GM12878 (cell line): Measurements from ENCODE around the gene GLT1D1. TPM values are rescaled to one million over a fixed set of nuclear protein-coding genes. Genes with fewer than 3 reads are reported as not detected.

Experiments used
- ATAC-seq: fragments of 200-7000 bp; cut with Tn5 transposase; 3 replicates; pipeline ENCODE4 v1.9.1; 2020; ENCODE audit warnings: mild to moderate bottlenecking, moderate library complexity
- BruUV-seq: library from RNA; stranded (reverse); fragments of 400-500 nt; replicated peaks from 2 replicates; lab custom pipeline; 2021; lab: Mats Ljungman, UMichigan
- CTCF ChIA-PET: fragments of 300-600 bp; sonication (Branson Sonifier 250); formaldehyde crosslinking; extraction: SDS; loops from one replicate; lab custom pipeline; 2021; ENCODE audit warnings: inconsistent platforms; lab: Yijun Ruan, JAX
- POLR2A ChIA-PET: fragments of 350-600 bp; formaldehyde crosslinking; extraction: SDS; loops from one replicate; lab custom pipeline; 2021; ENCODE audit warnings: inconsistent platforms; lab: Charles Lee
- RAD21 ChIA-PET: fragments of 300-600 bp; sonication (Branson Sonifier 250); formaldehyde crosslinking; loops from one replicate; lab custom pipeline; 2023; ENCODE audit warnings: antibody characterized with exemption; ENCODE audit not compliant: unreplicated experiment; lab: Charles Lee
- SMC1A ChIA-PET: fragments of 300-600 bp; sonication (Branson Sonifier 250); formaldehyde crosslinking; loops from one replicate; lab custom pipeline; 2023; ENCODE audit not compliant: unreplicated experiment, uncharacterized antibody; lab: Charles Lee
- DNase-seq: peaks from one replicate; pipeline ENCODE4 v3.0.0-alpha.2; 2011; ENCODE audit warnings: low read depth, low spot score
- FAIRE-seq: peaks from 3 replicates; lab custom pipeline; 2011; peaks lifted over from hg19 to GRCh38; lab: Jason Lieb, UNC
- H2AFZ ChIP-seq: 2 replicates; pipeline ENCODE4 v1.6.0; 2011; ENCODE audit warnings: low read depth, low read length, control low read depth; ENCODE audit not compliant: control insufficient read depth
- H3K27ac ChIP-seq: 2 replicates; pipeline ENCODE4 v1.5.1; 2011; ENCODE audit warnings: control low read depth; ENCODE audit not compliant: control insufficient read depth, insufficient read depth
- H3K27me3 ChIP-seq, 2 experiments: replicated peaks in 1 of 2; 2 replicates each; pipeline versions ENCODE4 v1.6.0 to v1.6.1; 2011; ENCODE audit warnings: low read length in 1 of 2; ENCODE audit not compliant: control insufficient read depth in 2 of 2, insufficient read depth in 2 of 2
- H3K36me3 ChIP-seq, 2 experiments: 2 replicates each; pipeline ENCODE4 v1.5.1; 2011; ENCODE audit warnings: low read length in 1 of 2; ENCODE audit not compliant: control insufficient read depth in 2 of 2, insufficient read depth in 2 of 2
- H3K4me1 ChIP-seq: 2 replicates; pipeline ENCODE4 v1.6.1; 2011; ENCODE audit warnings: mild to moderate bottlenecking, low read length, moderate library complexity, mixed read lengths; ENCODE audit not compliant: control insufficient read depth, insufficient read depth
- H3K4me2 ChIP-seq: 2 replicates; pipeline ENCODE4 v1.6.0; 2011; ENCODE audit warnings: control low read depth; ENCODE audit not compliant: control insufficient read depth, insufficient read depth
- H3K4me3 ChIP-seq: fragments of 200-600 bp; sonication (generic); 2 replicates; pipeline ENCODE4 v1.5.1; 2016
- H3K79me2 ChIP-seq: 2 replicates; pipeline ENCODE4 v1.6.0; 2011; ENCODE audit warnings: low read length; ENCODE audit not compliant: control insufficient read depth, insufficient read depth
- H3K9ac ChIP-seq: 2 replicates; pipeline ENCODE4 v1.8.0; 2011; ENCODE audit warnings: low read length, control low read depth, mixed read lengths; ENCODE audit not compliant: control insufficient read depth, insufficient read depth
- H3K9me3 ChIP-seq: replicated peaks from 3 replicates; pipeline ENCODE4 v1.5.1; 2011; ENCODE audit warnings: mild to moderate bottlenecking, low read length; ENCODE audit not compliant: control insufficient read depth, insufficient read depth
- H4K20me1 ChIP-seq: 2 replicates; pipeline ENCODE4 v1.6.0; 2011; ENCODE audit not compliant: control insufficient read depth, insufficient read depth
- BCL3 ChIP-seq: IDR thresholded peaks from 2 replicates; pipeline ENCODE4 v1.6.1; 2011; ENCODE audit warnings: borderline replicate concordance, low read depth, mild to moderate bottlenecking, moderate library complexity, low read length; ENCODE audit not compliant: insufficient read depth, poor library complexity, severe bottlenecking
- CBFB ChIP-seq: IDR thresholded peaks from 2 replicates; pipeline ENCODE4 v1.6.1; 2016; ENCODE audit warnings: antibody characterized with exemption, low read depth
- FOXM1 ChIP-seq: IDR thresholded peaks from 2 replicates; pipeline ENCODE4 v1.6.1; 2012; ENCODE audit warnings: low read depth, mild to moderate bottlenecking, inconsistent platforms, low read length, moderate library complexity
- IKZF1 ChIP-seq: fragments of 450-650 bp; conservative IDR thresholded peaks from 2 replicates; pipeline ENCODE4 v1.6.1; 2017; ENCODE audit warnings: antibody characterized with exemption, mild to moderate bottlenecking
- NR2C2 ChIP-seq: IDR thresholded peaks from 2 replicates; pipeline ENCODE4 v1.6.1; 2011; ENCODE audit warnings: borderline replicate concordance, low read depth; ENCODE audit not compliant: control insufficient read depth, insufficient read length
- NR2F1 ChIP-seq: fragments of 450-650 bp; conservative IDR thresholded peaks from 2 replicates; pipeline ENCODE4 v1.6.1; 2017; ENCODE audit warnings: mild to moderate bottlenecking
- PBX3 ChIP-seq: IDR thresholded peaks from 2 replicates; pipeline ENCODE4 v1.6.1; 2011; ENCODE audit warnings: mild to moderate bottlenecking, low read depth, low read length, moderate library complexity; ENCODE audit not compliant: insufficient replicate concordance
- POLR2AphosphoS2 ChIP-seq: IDR thresholded peaks from 2 replicates; pipeline ENCODE4 v1.6.1; 2011; ENCODE audit warnings: low read depth, mild to moderate bottlenecking, low read length, improper control_type of control experiment, moderate library complexity
- POLR2AphosphoS5 ChIP-seq: IDR thresholded peaks from 2 replicates; pipeline ENCODE4 v1.6.1; 2011; ENCODE audit warnings: mild to moderate bottlenecking, low read length, inconsistent platforms
- ZBTB40 ChIP-seq: fragments of 450-650 bp; IDR thresholded peaks from 2 replicates; pipeline ENCODE4 v1.6.1; 2016; ENCODE audit warnings: mild to moderate bottlenecking, moderate library complexity, borderline replicate concordance
- ZNF217 ChIP-seq: fragments of 450-650 bp; IDR thresholded peaks from 2 replicates; pipeline ENCODE4 v1.6.1; 2017; ENCODE audit warnings: antibody characterized with exemption, mild to moderate bottlenecking
- WGBS: methylation state at CpG from one replicate; pipeline ENCODE4 v1.1.6; 2016; ENCODE audit warnings: low lambda C conversion rate; ENCODE audit not compliant: insufficient replicate concordance, insufficient coverage; ENCODE audit errors: missing lambda C conversion rate; 5-methylcytosine and 5-hydroxymethylcytosine counted together
- in situ Hi-C: fragments of 300-500 bp; cut with MboI; formaldehyde crosslinking; loops from 9 replicates; pipeline ENCODE4 v1.14.3; 2018; ENCODE audit warnings: mixed read lengths
- intact Hi-C: fragments of 100-400 bp; cut with micrococcal nuclease; formaldehyde crosslinking; loops from one replicate; pipeline ENCODE4 v1.14.2; 2022; ENCODE audit not compliant: unreplicated experiment
- polyA plus RNA-seq, 11 experiments: library from polyadenylated mRNA; depleted of rRNA in 4 of 11; unstranded in 6 of 11; stranded (reverse) in 5 of 11; fragments of >200 nt; fragmentation: Nextera tagmentation in 4 of 11; fragmentation: Illumina TruSeq in 1 of 11; extraction: Ambion mirVana in 4 of 11; extraction: Trizol in 1 of 11; gene quantifications; 1 replicate in 1 of 11; 2 replicates in 10 of 11; pipeline versions ENCODE4 v1.2.1 to v1.2.3, GENCODE V29; 2011 to 2016; ENCODE audit warnings: inconsistent platforms in 2 of 11, missing spikeins in 2 of 11, low read depth in 1 of 11
- total RNA-seq, 4 experiments: library from RNA; depleted of rRNA in 3 of 4; stranded (reverse); fragments of >200 nt in 3 of 4; fragmentation: Illumina TruSeq in 1 of 4; extraction: Trizol in 1 of 4; gene quantifications; 2 replicates each; pipeline versions ENCODE4 v1.2.1 to v1.2.3, GENCODE V29; 2013 to 2021

Gene GLT1D1
- total and polyA plus RNA-seq, 10 of the 15 experiments (the other 5 are each of a cell fraction or from before 2014, with no cell fraction given), result 0.42 to 62.8 (median 3.0) TPM

DNA sequence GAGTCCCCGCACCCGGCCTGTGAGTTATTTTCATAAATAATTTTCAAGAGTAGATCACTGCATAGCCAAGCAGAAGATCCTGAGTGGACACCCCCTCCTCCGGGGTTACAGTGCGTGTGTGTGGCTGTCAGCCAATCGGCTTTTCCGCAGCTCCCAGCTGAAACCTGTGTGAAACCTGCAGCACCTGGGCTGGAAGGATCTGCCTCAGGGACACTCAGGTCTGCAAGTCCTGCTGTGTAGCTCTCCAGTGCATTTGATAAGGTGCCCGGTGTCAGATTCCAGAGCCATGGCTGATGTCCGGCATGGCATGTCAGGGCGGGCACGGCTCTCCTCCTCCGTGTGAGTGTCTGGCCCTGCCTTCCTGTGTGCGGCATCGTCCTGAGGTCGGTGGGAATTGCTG lies 124.8 kb downstream of the GLT1D1 start (continued):
- TF ChIP-seq POLR2AphosphoS5 (no peak), PBX3 (no peak), CBFB (no peak), NR2C2 (no peak), POLR2AphosphoS2 (no peak), ZBTB40 (no peak)

GRCh38 chr12:128980623-128981022 lies 127.3 kb downstream of the GLT1D1 start:
- Histone ChIP-seq H4K20me1 (no peaks in the 10 kb centered on the region), H3K9me3 (no peaks in the 10 kb centered on the region), H3K4me1 (no peaks in the 10 kb centered on the region), H3K4me3 (no peak overlapping the region), H3K27ac (no peak overlapping the region), H3K36me3 (no peaks in the 10 kb centered on the region; a peak in 1 of 4 replicates), H3K4me2 (no peak overlapping the region), H3K79me2 (no peaks in the 10 kb centered on the region), H3K27me3 (no peaks in the 10 kb centered on the region), H2AFZ (no peak overlapping the region), H3K9ac (no peak overlapping the region)
- in situ Hi-C loops (no loop called here), intact Hi-C loops (no loop called here)
- ChIA-PET CTCF (no interaction called here), RAD21 (no interaction called here), POLR2A (no interaction called here), SMC1A (interaction anchor here (1.0 kb wide), 1 partner anchor 12 kb away, joined by 4 read pairs; no protein-coding TSS in a partner anchor)
- BruUV-seq, result no TSS peak
- 91% methylated on average over 15 of the region's 15 CpGs for WGBS
- ATAC-seq (no peak), DNase-seq (no peak), FAIRE-seq (no peak)
- TF ChIP-seq IKZF1 (no peak), CBFB (no peak), ZNF217 (no peak), BCL3 (peak; percentile 58), FOXM1 (no peak), NR2F1 (no peak)
